ENCODE results near the gene NGEF. TPM values are rescaled to one million over a fixed set of nuclear protein-coding genes. Genes with fewer than 3 reads are reported as not detected.
"Not testable (repeated sequence)": the region's sequence is repeated elsewhere in the genome, so short reads cannot be mapped to it uniquely, and the experiment has no call there.

NGEF gene
- polyA plus RNA-seq, 1 donor from 2014 or later: not detected

DNA sequence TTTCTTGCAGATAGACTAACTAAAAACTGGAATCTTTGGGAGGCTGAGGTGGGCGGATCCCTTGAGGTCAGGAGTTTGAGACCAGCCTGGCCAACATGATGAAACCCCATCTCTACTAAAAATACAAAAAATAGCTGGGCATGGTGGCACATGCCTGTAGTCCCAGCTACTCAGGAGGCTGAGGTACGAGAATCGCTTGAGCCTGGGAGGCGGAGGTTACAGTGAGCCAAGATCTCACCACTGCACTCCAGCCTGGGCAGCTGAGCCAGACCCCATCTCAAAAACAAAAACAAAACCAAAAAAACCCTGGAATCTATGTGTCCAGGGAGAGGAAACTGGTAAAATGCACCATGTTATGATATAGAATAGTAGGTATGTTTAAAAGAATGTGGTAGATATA, 39.5 kb upstream of the NGEF start:
- not testable (repeated sequence) for H3K27me3 Mint-ChIP-seq, H3K4me3 Mint-ChIP-seq, H3K27ac Mint-ChIP-seq, H3K36me3 Mint-ChIP-seq, H3K9me3 Mint-ChIP-seq
- peaks cover 6 to 16% (median 15%) of the 10 kb centered on the region in 3 donors for H3K4me1 Mint-ChIP-seq

DNA sequence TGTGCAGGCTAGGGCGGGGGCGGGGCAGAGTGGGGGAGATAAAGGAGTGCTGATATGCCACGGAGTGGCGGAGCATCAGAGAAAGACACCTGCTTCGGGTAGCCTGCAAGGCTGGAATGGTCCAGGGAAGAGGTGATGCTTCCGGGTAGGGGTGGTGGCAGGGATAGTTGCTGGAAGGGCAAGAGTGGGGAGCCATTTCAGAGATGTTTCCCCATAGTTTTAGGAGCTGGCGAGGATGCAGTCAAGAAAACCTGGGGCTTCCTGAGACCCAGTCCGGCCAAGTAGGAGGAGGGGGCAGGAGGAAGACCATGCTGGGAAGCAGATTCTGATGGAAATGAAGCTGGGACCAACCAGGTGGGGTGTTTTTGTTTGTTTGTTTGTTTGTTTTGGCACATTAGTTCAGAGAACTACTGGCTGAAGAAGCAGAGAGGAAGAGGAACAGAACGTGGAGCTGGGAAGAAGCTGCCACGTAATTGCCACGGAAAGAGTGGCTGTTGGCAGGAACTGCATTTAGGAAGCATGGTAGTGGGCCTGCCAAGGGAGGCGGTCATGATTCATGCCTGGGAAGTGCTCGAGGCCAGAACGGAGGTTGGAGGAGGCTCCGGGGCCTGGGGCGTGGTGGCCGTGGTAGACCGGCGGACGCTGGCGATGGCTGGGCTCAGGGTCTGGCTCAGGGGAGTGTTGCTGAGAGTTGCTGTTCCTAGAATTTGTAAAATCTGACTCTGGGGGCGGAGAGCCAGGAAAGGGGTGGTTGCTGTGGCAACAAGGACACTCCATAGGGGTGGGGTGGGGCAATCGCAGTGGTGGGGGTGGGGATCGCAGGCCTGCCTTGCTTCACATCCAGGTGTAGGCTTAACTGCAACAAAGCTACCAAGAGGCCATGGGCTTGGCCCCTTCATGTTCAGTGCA, 38.4 kb upstream of the NGEF start:
- Mint-ChIP-seq H3K27me3 (peaks cover 2% of the 10 kb centered on the region), H3K9me3 (no peaks in the 10 kb centered on the region), H3K4me3 (peak overlapping the region in 1 of 4 donors; percentile 13), H3K4me1 (peaks cover 6 to 17% (median 16%) of the 10 kb centered on the region in 3 donors), H3K27ac (no peak overlapping the region), H3K36me3 (peaks cover 2% of the 10 kb centered on the region)

DNA sequence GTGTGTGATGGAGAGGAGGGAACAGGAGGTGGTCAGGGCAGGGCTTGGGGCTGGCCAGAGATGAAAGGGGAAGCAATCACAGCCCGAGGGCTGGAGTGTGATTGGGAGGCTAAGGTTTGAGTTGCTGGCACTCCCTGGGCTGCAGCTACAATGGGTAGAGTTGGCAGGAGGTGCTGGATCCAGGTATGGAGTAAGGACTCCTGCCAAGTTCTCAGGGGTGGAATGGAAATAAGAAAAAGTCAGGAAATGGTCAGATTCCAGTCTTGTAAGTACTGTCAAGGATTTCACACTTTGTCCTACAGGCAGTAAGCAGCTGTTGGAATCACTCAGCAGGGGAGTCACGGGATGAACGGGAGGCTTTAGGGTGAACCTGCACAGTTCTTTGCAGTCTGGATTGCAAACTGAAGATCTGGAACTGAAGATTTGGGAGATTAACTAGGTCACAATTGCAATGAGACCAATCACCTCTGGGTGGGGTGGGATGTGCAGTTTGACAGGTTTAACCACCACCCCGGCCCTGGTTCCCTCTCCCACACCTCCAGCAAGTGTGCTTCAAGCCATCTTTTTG, 36.2 kb upstream of the NGEF start:
- Mint-ChIP-seq H3K27ac (peak overlapping the region in 1 of 3 donors; percentile 74), H3K4me1 (peaks cover 6 to 13% (median 13%) of the 10 kb centered on the region in 3 donors), H3K27me3 (peaks cover 2% of the 10 kb centered on the region), H3K4me3 (peak overlapping the region in 1 of 4 donors; percentile 77), H3K36me3 (peaks cover 2% of the 10 kb centered on the region), H3K9me3 (no peaks in the 10 kb centered on the region)

DNA sequence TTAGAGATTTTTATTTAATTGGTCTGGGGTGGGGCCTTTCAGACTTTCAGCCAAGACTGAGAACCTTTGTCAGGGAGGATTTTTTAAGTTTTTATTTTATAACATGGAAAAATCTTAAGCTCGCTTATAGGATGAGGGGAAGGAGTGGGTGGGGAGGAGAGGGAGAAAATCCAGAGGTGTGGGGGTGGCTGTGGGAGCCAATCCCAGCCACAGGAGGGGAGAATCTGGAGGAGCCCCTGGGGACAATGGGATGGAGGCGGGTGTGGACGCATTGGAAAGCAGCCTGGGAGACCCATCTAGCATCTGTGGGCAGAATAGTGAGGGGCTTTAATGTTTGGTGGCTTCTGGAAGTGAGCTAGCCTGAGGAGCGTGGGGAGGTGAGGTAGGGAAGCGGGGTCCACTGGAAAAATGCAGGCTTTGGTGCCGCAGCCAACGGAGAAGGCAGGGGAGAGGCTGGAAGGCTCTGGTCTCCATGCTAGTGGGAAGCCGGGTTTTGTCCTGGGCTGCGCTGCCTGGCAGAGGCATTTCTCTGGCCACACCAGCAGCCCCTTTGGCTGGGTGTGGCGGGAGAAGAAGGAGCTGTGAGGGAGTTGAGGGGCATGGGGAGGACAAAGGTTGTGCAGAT, 35.6 kb upstream of the NGEF start:
- H3K27ac Mint-ChIP-seq: peak overlapping the region in 1 of 3 donors; percentile 74
- H3K36me3 Mint-ChIP-seq: peaks cover 2% of the 10 kb centered on the region
- no peaks in the 10 kb centered on the region for H3K9me3 Mint-ChIP-seq
- H3K4me1 Mint-ChIP-seq: peaks cover 0 to 7% (median 7%) of the 10 kb centered on the region in 3 donors
- H3K27me3 Mint-ChIP-seq: peaks cover 2% of the 10 kb centered on the region
- peak overlapping the region in 1 of 4 donors; percentile 77 for H3K4me3 Mint-ChIP-seq

DNA sequence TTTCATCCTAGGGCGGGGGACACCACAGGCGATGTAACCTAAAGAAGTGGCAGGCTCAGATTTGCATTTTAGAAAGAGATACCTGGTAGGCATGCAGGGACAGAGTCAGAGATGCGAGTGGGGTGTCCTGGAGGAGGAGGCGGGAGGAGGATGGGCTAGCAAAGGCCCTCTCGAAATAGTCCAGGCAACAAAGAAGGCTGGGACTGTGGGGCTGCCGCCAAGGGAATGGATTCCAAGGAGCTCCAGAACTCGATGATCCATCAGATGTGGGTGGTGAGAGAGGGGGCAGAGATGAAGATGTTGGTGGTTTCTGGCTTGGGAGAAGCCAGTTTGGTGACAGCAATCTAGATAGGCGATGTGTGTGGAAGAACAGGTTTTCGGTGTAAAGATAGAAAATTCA, 34.6 kb upstream of the NGEF start:
- Mint-ChIP-seq H3K4me1 (peaks cover 0 to 7% (median 7%) of the 10 kb centered on the region in 3 donors), H3K27me3 (peaks cover 2% of the 10 kb centered on the region), H3K36me3 (peaks cover 2% of the 10 kb centered on the region), H3K4me3 (no peak overlapping the region), H3K27ac (no peak overlapping the region), H3K9me3 (no peaks in the 10 kb centered on the region)

DNA sequence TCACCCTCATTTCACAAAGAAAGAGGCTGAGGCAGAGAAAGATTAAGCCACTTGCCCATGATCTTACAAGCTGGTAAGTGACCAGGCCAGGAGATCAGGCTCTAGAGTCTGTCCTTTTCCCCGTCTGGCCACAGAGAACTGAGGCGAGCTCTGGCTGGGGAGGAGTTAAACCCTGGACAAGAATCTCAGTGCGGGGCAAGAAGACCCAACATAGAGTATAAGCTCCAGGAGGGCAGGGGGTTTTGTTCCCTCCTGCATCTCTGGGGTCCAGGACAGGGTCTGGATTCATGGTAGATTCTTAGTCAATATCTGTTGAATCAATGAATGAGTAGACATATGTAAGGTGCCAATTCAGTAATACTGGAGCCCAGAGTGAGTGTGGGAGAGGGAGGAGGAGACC, 34.1 kb upstream of the NGEF start:
- Mint-ChIP-seq H3K9me3 (no peaks in the 10 kb centered on the region), H3K27ac (no peak overlapping the region), H3K4me3 (no peak overlapping the region), H3K27me3 (peaks cover 2% of the 10 kb centered on the region), H3K4me1 (peaks cover 0 to 7% (median 7%) of the 10 kb centered on the region in 3 donors), H3K36me3 (peaks cover 2% of the 10 kb centered on the region)

DNA sequence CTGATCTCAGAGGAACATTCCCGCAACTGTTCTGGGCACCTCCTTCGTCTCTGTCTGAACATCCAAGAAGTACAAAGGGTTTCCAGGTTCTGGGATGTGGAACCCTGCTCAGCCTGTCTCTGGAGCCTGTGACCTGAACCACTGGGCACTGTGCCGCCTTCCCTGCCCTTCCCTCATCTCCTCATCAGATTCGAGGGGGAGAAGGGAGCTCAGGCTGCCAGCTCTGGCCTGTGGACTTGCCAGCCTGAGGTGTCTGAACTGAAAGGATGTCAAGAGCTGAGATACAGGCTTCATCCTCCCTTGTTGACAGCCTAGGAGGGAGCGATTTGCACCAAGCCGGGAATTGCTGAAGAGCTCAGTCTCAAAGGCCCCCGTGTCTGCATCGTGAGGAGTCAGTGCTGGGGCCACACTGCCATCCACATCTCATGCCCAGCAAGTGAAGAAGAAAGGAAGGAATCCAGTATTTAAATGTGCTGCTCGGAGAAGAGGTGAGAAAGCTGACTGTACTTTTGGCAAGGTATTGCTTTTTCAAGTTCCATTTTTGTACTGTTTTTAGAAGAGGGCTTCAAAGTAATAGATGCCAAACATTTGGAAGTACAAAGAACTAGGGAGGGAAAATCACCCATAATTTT, 32.0 kb upstream of the NGEF start:
- Mint-ChIP-seq H3K36me3 (peaks cover 2% of the 10 kb centered on the region), H3K4me1 (peaks cover 0 to 7% (median 7%) of the 10 kb centered on the region in 3 donors), H3K27me3 (peaks cover 3% of the 10 kb centered on the region), H3K9me3 (no peaks in the 10 kb centered on the region), H3K4me3 (peak overlapping the region in 1 of 4 donors; percentile 5), H3K27ac (no peak overlapping the region)

DNA sequence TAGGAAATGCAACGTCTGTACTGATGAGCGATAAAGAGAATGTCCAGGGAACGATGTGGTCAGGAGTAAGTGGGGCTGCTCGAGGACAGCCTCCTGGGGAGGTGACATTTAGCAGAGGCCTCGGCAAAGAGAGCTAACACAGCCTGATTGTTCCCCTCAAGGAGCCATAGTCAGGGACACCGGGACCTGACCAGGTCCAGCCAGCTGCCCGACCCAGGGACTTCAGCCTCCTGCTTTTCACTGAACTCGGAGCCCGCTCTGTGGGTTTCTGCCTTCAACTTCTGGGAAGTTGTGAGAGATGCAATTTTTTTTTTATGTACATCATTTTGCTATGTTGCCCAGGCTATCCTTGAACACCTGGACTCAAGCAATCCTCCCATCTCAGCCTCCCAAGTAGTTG, 29.5 kb upstream of the NGEF start:
- Mint-ChIP-seq H3K36me3 (peaks cover 2% of the 10 kb centered on the region), H3K4me1 (peaks cover 0 to 2% (median 2%) of the 10 kb centered on the region in 3 donors), H3K9me3 (no peaks in the 10 kb centered on the region), H3K4me3 (peak overlapping the region in 1 of 4 donors; percentile 9), H3K27ac (no peak overlapping the region), H3K27me3 (peaks cover 1% of the 10 kb centered on the region)

DNA sequence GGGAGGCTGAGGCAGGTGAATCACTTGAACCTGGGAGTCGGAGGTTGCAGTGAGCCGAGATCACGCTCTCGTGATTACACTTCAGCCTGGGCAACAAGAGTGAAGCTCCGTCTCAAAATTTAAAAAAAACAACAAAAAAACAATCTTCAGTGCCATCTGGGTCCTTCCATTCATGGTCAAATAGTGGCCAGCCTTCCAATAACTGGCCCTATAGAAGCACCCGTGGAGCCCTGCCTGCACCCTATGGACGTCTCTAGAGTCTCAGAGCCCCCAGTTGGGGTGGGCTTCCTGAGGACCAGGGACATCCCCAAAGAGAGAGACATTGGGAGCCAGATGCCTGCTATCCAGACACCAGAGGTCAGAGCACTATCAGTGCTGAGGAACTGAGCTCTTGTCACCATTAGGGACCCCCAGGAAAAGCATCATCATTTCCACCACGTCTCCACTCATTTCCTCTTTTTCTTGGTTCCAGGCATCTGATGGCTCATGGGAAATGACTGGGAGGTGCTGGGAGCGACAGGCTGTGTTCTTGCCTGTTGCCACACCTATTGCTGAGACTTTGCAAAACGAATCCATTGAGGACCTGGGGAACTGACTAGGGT, 28.8 kb upstream of the NGEF start:
- H3K4me1 Mint-ChIP-seq: no peaks in the 10 kb centered on the region
- no peak overlapping the region for H3K27ac Mint-ChIP-seq
- no peaks in the 10 kb centered on the region for H3K9me3 Mint-ChIP-seq
- peaks cover 1% of the 10 kb centered on the region for H3K27me3 Mint-ChIP-seq
- no peak overlapping the region for H3K4me3 Mint-ChIP-seq
- peaks cover 2% of the 10 kb centered on the region for H3K36me3 Mint-ChIP-seq

DNA sequence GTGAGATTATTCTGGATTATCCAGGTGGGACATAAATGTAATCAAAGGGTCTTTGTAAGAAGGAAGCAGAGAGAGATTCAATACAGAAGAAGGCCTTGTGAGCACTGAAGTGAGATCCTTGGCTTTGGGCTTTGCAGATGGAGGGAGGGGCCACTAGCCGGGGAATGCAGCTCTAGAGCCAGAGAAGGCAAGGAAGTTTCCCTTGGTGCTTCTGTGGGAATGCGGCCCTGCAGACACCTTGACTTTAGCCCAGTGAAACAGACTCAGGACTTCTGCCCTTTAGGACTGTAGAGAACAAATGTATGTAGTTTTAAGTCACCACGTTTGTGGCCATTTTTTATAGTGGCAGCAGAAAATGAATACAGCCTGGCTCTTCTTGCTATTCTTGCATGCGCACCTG, 27.5 kb upstream of the NGEF start:
- Mint-ChIP-seq H3K36me3 (peaks cover 2% of the 10 kb centered on the region), H3K4me3 (no peak overlapping the region), H3K4me1 (no peaks in the 10 kb centered on the region), H3K9me3 (no peaks in the 10 kb centered on the region), H3K27ac (peak overlapping the region in 1 of 3 donors; percentile 67), H3K27me3 (peaks cover 1% of the 10 kb centered on the region)

DNA sequence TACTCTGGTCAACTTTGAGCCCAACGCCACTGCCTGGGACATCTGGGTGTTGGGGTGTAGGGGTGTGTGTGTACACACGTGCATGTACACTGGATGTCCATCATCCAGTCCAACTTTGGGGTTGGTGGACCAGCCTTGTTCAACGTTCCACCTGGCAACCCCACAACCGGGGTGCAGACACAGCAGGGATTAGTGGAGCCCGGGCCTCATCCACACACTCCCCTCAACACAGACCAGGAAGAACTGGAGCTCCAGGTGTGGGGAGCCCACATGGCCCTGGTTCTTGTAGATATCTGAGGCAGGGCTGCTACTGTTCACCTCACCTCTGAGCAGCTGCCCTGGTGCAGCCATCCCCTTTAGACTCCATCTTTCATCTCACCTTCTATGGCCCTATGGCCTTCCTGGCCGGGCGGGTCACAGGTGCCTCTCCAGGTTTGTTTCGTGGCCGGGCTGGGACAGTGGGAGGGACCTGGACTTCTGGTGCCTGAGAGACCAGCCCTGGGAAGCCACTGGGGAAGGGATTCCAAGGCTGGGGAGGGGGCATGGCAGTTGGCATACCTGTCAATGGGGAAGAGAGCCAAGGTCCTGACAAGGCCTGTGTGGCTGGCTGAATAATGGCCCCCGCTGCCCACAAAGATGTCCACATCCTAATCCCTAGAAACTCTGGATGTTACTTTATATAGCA, 26.9 kb upstream of the NGEF start:
- H3K27me3 Mint-ChIP-seq: peaks cover 1% of the 10 kb centered on the region
- peak overlapping the region in 1 of 3 donors; percentile 67 for H3K27ac Mint-ChIP-seq
- H3K4me1 Mint-ChIP-seq: no peaks in the 10 kb centered on the region

DNA sequence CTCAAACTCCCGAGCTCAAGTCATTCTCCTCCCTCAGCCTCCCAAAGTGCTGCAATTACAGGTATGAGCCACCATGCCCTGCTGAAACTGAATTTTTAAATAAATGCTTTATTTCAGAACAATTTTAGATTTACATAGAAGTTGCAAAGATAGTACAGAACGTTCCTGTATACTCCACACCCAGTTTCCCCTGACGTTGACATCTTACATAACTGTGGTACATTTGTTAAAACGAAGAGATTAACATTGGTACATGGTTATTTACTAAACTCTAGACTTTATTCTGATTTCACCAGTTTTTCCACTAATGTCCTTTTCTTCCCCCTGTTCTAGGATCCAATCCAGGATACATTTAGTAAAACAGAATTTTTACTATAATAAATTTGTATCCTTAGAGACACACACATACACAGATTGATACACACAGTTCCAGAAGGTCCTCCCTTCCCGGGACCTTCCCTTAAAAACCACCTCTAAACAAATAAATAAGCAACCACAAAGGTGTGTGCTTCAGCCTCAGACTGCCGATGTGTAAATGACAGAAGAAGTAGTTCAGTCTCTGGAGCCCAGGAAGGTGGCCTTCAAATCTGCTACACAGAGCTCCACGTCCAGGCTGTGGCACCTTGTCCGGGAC, 26.3 kb upstream of the NGEF start:
- H3K27me3 Mint-ChIP-seq: peaks cover 1% of the 10 kb centered on the region
- no peak overlapping the region for H3K4me3 Mint-ChIP-seq
- no peaks in the 10 kb centered on the region for H3K9me3 Mint-ChIP-seq
- no peaks in the 10 kb centered on the region for H3K4me1 Mint-ChIP-seq
- H3K27ac Mint-ChIP-seq: no peak overlapping the region
- H3K36me3 Mint-ChIP-seq: peaks cover 2% of the 10 kb centered on the region

More for the DNA sequence above, 26.9 kb upstream of the NGEF start:
- H3K9me3 Mint-ChIP-seq: no peaks in the 10 kb centered on the region
- H3K4me3 Mint-ChIP-seq: no peak overlapping the region
- H3K36me3 Mint-ChIP-seq: peaks cover 2% of the 10 kb centered on the region

DNA sequence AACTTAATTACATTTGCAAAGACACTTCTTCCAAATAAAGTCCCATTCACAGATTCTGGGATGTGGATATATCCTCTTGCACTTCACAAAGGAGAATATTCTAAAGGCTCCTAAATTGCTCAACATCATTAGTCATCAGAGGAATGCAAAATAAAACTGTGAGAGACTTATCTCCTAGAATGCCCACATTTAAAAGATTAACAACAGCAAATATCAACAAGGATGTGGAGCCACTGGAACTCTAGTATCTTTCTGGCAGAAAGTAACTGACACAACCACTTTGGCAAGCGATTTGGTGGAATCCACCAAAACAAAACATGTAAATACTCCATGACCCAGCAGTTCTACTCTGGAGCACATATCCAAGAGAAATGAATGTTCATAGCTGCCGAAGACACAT, 24.0 kb upstream of the NGEF start:
- Mint-ChIP-seq H3K27me3 (peaks cover 2% of the 10 kb centered on the region), H3K36me3 (peaks cover 2% of the 10 kb centered on the region), H3K27ac (no peak overlapping the region), H3K4me1 (no peaks in the 10 kb centered on the region), H3K4me3 (no peak overlapping the region), H3K9me3 (no peaks in the 10 kb centered on the region)

Measured in IgD-negative memory B cell (primary cell).